ENCODE data around the gene ITPR3. TPM values are rescaled to one million over a fixed set of nuclear protein-coding genes. Genes with fewer than 3 reads are reported as not detected.
A peak's percentile ranks its signal among the peaks of the same experiment; 100 is the strongest.

The ITPR3 gene
- total and polyA plus RNA-seq, 2 of the 13 experiments (the other 11 are each of a cell fraction or from before 2014, with no cell fraction given), result 3.8 to 21.4 TPM

- FAIRE-seq (no peak), ATAC-seq (no peak), DNase-seq (ENCODE audit: low spot score) (no peak)
- WGBS (ENCODE audit: low lambda C conversion rate), result 83% methylated on average over 5 of the region's 5 CpGs
- TF ChIP-seq IKZF1 (IDR thresholded peaks at IDR 0.05) (no peak), E2F5 (CRISPR knock-in tag; conservative IDR thresholded peaks at IDR 0.05) (no peak), ZNF607 (CRISPR knock-in tag; IDR thresholded peaks at IDR 0.05; ENCODE audit: borderline replicate concordance) (no peak), ZKSCAN1 (IDR thresholded peaks at IDR 0.05; ENCODE audit: low read length) (0 out of 2 replicates have a peak, but pooled peaks have one; percentile 33)
- H3K9me3 ChIP-seq (ENCODE audit: low read length), result no peaks in the 10 kb centered on the region
- in situ Hi-C loops (cut with HindIII; ENCODE audit: extremely low pct_ligation_motif_present, low pct_unique_long_range_greater_than_20kb), result no loop called here
- POLR2A ChIA-PET, result no interaction called here
- H3K9ac ChIP-seq (ENCODE audit: insufficient read depth, low read depth, low read length), result no peak overlapping the region
- H2AFZ ChIP-seq (ENCODE audit: low read length), result no peak overlapping the region
- no peak overlapping the region for H3K4me2 ChIP-seq (ENCODE audit: low read depth, low read length)
- H3K4me3 ChIP-seq (replicated peaks in 1 of 3; ENCODE audit: insufficient read depth in 1 of 3, low read depth in 2 of 3, low read length in 3 of 3), result no peak overlapping the region
- H3K27me3 ChIP-seq (ENCODE audit: control insufficient read depth in 1 of 2, insufficient read depth in 2 of 2, low read length in 2 of 2), result no peaks in the 10 kb centered on the region
- peaks cover 0 to 4% of the 10 kb centered on the region in 2 experiments; a peak in 3 of 5 replicates for H3K36me3 ChIP-seq (replicated peaks in 1 of 2; ENCODE audit: control insufficient read depth in 1 of 2, insufficient read depth in 2 of 2, low read length in 2 of 2)
- CTCF ChIA-PET (ENCODE audit: low intra/inter-chr PET ratio, low total read pairs), result no interaction called here
- no peaks in the 10 kb centered on the region for H3K79me2 ChIP-seq (ENCODE audit: insufficient read depth, low read length)
- H3K27ac ChIP-seq (ENCODE audit: extremely low read length, insufficient read depth, low read length), result no peak overlapping the region
- no TSS peak for BruUV-seq (replicated peaks)
- H3K4me1 ChIP-seq (ENCODE audit: insufficient read depth, low read length), result no peaks in the 10 kb centered on the region
- intact Hi-C loops (cut with micrococcal nuclease; ENCODE audit: unreplicated experiment), result no loop called here
- H4K20me1 ChIP-seq (ENCODE audit: insufficient read depth, low read length), result no peaks in the 10 kb centered on the region
These were observed 41.9 kb downstream of the ITPR3 start for GRCh38 chr6:33663028-33663427.

- no peak for ATAC-seq
- ChIA-PET POLR2A (no interaction called here), CTCF (ENCODE audit: low intra/inter-chr PET ratio, low total read pairs) (no interaction called here)
- Histone ChIP-seq H3K9me3 (ENCODE audit: low read length) (no peaks in the 10 kb centered on the region), H3K27ac (ENCODE audit: extremely low read length, insufficient read depth, low read length) (no peak overlapping the region), H3K79me2 (ENCODE audit: insufficient read depth, low read length) (no peaks in the 10 kb centered on the region), H2AFZ (ENCODE audit: low read length) (no peak overlapping the region), H3K27me3 (ENCODE audit: control insufficient read depth in 1 of 2, insufficient read depth in 2 of 2, low read length in 2 of 2) (no peaks in the 10 kb centered on the region), H3K36me3 (replicated peaks in 1 of 2; ENCODE audit: control insufficient read depth in 1 of 2, insufficient read depth in 2 of 2, low read length in 2 of 2) (peaks cover 0 to 4% of the 10 kb centered on the region in 2 experiments; a peak in 3 of 5 replicates), H3K4me2 (ENCODE audit: low read depth, low read length) (no peak overlapping the region), H4K20me1 (ENCODE audit: insufficient read depth, low read length) (no peaks in the 10 kb centered on the region), H3K9ac (ENCODE audit: insufficient read depth, low read depth, low read length) (no peak overlapping the region), H3K4me3 (replicated peaks in 1 of 3; ENCODE audit: insufficient read depth in 1 of 3, low read depth in 2 of 3, low read length in 3 of 3) (no peak overlapping the region), H3K4me1 (ENCODE audit: insufficient read depth, low read length) (no peaks in the 10 kb centered on the region)
- FAIRE-seq, result no peak
- intact Hi-C loops (cut with micrococcal nuclease; ENCODE audit: unreplicated experiment), result no loop called here
- no peak for DNase-seq (ENCODE audit: low spot score)
- WGBS (ENCODE audit: low lambda C conversion rate), result 90% methylated on average over 13 of the region's 16 CpGs
- in situ Hi-C loops (cut with HindIII; ENCODE audit: extremely low pct_ligation_motif_present, low pct_unique_long_range_greater_than_20kb), result no loop called here
- no TSS peak for BruUV-seq (replicated peaks)
- TF ChIP-seq CREM (IDR thresholded peaks at IDR 0.05) (no peak), CREM (CRISPR knock-in tag; IDR thresholded peaks at IDR 0.05) (no peak), ZNF430 (CRISPR knock-in tag; IDR thresholded peaks at IDR 0.05) (no peak), ZBTB39 (CRISPR knock-in tag; IDR thresholded peaks at IDR 0.05) (no peak), CBX1 (IDR thresholded peaks at IDR 0.05; ENCODE audit: low read depth) (no peak), GATA4 (IDR thresholded peaks at IDR 0.05; ENCODE audit: borderline replicate concordance, low read depth) (no peak), ZMYM3 (CRISPR knock-in tag; IDR thresholded peaks at IDR 0.05) (no peak), ZBTB4 (CRISPR knock-in tag; IDR thresholded peaks at IDR 0.05; ENCODE audit: borderline replicate concordance) (no peak)
These were observed 42.8 kb downstream of the ITPR3 start for GRCh38 chr6:33663727-33664449.

All from HepG2 (cell line).